ENCODE measurements around the gene GXYLT1.

Gene GXYLT1

GRCh38 chr12:42090899-42091298 is 53.8 kb downstream of the GXYLT1 start:
- in situ Hi-C loops (cut with MboI; ENCODE audit: low pct_unique_long_range_greater_than_20kb, low sequenced_read_pairs, unreplicated experiment), result no loop called here
- DNase-seq (ENCODE audit: low spot score), result no peak
- no peak for TF ChIP-seq CTCF (IDR thresholded peaks at IDR 0.05; ENCODE audit: extremely low read depth, insufficient read depth, missing control alignments)

DNA sequence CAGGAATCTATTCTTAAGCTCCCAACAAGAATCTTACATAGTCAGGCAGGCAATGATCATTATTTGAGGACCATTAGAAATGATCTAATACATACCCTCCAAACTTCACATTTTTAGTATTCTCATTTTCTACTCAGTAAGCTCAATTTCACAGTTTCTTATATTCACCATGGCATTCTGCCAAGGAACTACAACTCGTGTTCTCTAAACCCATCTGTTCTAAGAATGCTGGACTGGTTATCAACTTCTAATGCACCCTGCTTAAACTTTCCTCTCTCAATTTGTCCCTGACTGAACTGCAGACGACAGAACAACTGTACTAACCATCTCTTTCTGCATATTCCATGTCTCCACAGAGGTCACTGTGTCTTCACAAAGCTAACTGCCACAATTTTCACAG is 58.6 kb downstream of the GXYLT1 start:
- no peak for DNase-seq (ENCODE audit: low spot score)
- no peak for TF ChIP-seq CTCF (IDR thresholded peaks at IDR 0.05; ENCODE audit: extremely low read depth, insufficient read depth, missing control alignments)

GRCh38 chr12:42085594-42085993 is 59.1 kb downstream of the GXYLT1 start:
- in situ Hi-C loops (cut with MboI; ENCODE audit: low pct_unique_long_range_greater_than_20kb, low sequenced_read_pairs, unreplicated experiment), result no loop called here
- no peak for TF ChIP-seq CTCF (IDR thresholded peaks at IDR 0.05; ENCODE audit: extremely low read depth, insufficient read depth, missing control alignments)

More for the DNA sequence above, 58.6 kb downstream of the GXYLT1 start:
- in situ Hi-C loops (cut with MboI; ENCODE audit: low pct_unique_long_range_greater_than_20kb, low sequenced_read_pairs, unreplicated experiment), result no loop called here

DNA sequence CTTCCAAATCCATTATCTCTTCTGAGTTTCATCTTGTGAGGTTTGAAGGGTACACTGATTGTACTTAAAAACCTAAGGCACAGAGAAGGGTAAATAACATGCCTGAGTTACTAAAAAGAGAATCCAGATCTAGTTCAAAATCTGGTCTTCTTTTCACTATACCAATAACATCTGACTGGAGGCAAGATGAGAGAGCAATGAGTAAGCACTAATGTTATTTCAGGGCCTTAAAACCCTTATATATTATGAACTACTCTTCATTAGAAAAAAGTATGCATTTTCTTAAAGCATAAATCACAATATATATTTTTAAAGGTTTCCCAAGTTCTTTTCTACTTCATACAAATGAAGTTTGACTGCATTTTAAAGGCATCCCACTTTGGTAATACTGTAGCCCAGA is 60.2 kb downstream of the GXYLT1 start:
- in situ Hi-C loops (cut with MboI; ENCODE audit: low pct_unique_long_range_greater_than_20kb, low sequenced_read_pairs, unreplicated experiment), result no loop called here
- no peak for DNase-seq (ENCODE audit: low spot score)
- TF ChIP-seq CTCF (IDR thresholded peaks at IDR 0.05; ENCODE audit: extremely low read depth, insufficient read depth, missing control alignments), result no peak

More at GRCh38 chr12:42085594-42085993, 59.1 kb downstream of the GXYLT1 start:
- DNase-seq (ENCODE audit: low spot score), result no peak

- in situ Hi-C loops (cut with MboI; ENCODE audit: low pct_unique_long_range_greater_than_20kb, low sequenced_read_pairs, unreplicated experiment), result no loop called here
- no peak for TF ChIP-seq CTCF (IDR thresholded peaks at IDR 0.05; ENCODE audit: extremely low read depth, insufficient read depth, missing control alignments)
- no peak for DNase-seq (ENCODE audit: low spot score)
These were observed 67.7 kb downstream of the GXYLT1 start for GRCh38 chr12:42076976-42077375.

DNA sequence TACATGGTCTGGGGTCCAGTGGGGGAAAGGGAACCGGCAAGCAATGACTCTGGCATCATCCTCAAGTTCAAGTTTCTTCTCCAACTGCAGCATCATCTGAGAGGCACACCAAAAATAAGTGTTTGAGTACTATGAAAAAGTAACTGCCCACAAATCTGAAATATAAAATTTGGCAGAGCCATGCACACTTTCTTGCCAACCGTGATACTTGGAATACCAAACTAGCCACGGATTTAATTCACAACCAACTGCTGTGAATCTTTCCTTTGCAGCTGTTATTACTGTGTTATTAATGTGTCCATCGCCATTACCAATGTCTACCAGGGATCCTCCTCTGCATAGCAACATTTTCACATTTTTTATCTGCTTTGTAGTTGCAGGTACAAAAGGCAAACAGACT is 74.6 kb downstream of the GXYLT1 start:
- no peak for TF ChIP-seq CTCF (IDR thresholded peaks at IDR 0.05; ENCODE audit: extremely low read depth, insufficient read depth, missing control alignments)
- no peak for DNase-seq (ENCODE audit: low spot score)
- in situ Hi-C loops (cut with MboI; ENCODE audit: low pct_unique_long_range_greater_than_20kb, low sequenced_read_pairs, unreplicated experiment), result no loop called here

DNA sequence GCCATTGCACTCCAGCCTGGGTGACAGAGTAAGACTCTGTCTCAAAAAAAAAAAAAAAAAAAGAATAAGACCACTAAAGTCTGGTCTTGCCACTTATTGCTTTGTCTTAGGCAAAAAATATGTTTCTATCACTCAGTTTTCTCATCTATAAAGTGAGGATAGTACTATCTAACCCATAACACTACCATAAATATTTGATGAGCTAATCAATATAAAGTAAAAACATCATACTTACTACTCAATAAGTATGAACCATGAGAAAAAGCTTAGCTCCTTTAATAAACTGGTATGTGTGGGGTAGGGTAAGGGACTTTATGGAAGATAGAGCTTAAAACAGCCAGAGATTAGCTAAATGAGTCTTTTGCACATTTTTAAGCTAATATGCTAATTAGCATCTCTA is 85.5 kb downstream of the GXYLT1 start:
- in situ Hi-C loops (cut with MboI; ENCODE audit: low pct_unique_long_range_greater_than_20kb, low sequenced_read_pairs, unreplicated experiment), result no loop called here
- DNase-seq (ENCODE audit: low spot score), result no peak
- no peak for TF ChIP-seq CTCF (IDR thresholded peaks at IDR 0.05; ENCODE audit: extremely low read depth, insufficient read depth, missing control alignments)
